A549 (cell line): ENCODE measurements around the gene GNG2.

Experiments
- BHLHE40 ChIP-seq: IDR thresholded peaks from 2 replicates; pipeline ENCODE4 v1.6.1; 2012; ENCODE audit warnings: low read depth, low read length, inconsistent platforms
- CEBPB ChIP-seq, 2 experiments: fragments of >200 bp in 1 of 2; sonication (Bioruptor Twin) in 1 of 2; formaldehyde crosslinking in 1 of 2; IDR thresholded peaks; 2 replicates each; pipeline ENCODE4 v1.6.1; 2012 to 2016
- CTCF ChIP-seq: fragments of >200 bp; sonication (Bioruptor Twin); formaldehyde crosslinking; IDR thresholded peaks from 3 replicates; pipeline ENCODE4 v1.5.1; 2016
- ELK1 ChIP-seq: fragments of 150-350 bp; IDR thresholded peaks from 2 replicates; pipeline ENCODE4 v1.6.1; 2014; ENCODE audit warnings: low read depth, mild to moderate bottlenecking, low read length
- HMGXB4 ChIP-seq: fragments of 250-450 bp; sonication (Bioruptor Pico); IDR thresholded peaks from 2 replicates; pipeline ENCODE4 v1.5.0; 2021; ENCODE audit warnings: mild to moderate bottlenecking, moderate library complexity, borderline replicate concordance
- JUNB ChIP-seq: fragments of >200 bp; sonication (Bioruptor Twin); formaldehyde crosslinking; IDR thresholded peaks from 2 replicates; pipeline ENCODE4 v1.6.1; 2016
- REST ChIP-seq: fragments of 200-600 bp; sonication (generic); IDR thresholded peaks from 2 replicates; pipeline ENCODE4 v1.6.1; 2016; ENCODE audit warnings: antibody characterized with exemption, mild to moderate bottlenecking, moderate library complexity
- SMC3 ChIP-seq: fragments of >200 bp; sonication (Bioruptor Twin); formaldehyde crosslinking; IDR thresholded peaks from 3 replicates; pipeline ENCODE4 v1.6.1; 2018; ENCODE audit warnings: inconsistent platforms
- SREBF2 ChIP-seq: fragments of 450-650 bp; IDR thresholded peaks from 2 replicates; pipeline ENCODE4 v1.6.1; 2014; ENCODE audit warnings: mild to moderate bottlenecking, moderate library complexity

GRCh38 chr14:51924600-51924999, 64.2 kb downstream of the GNG2 start:
- no peak for TF ChIP-seq CTCF
- TF ChIP-seq REST = no peak
- no peak for TF ChIP-seq HMGXB4 (CRISPR knock-in tag)
- no peak for TF ChIP-seq SREBF2
- TF ChIP-seq BHLHE40 = no peak
- TF ChIP-seq CEBPB (IDR thresholded peaks at IDR 0.05) = no peak
- TF ChIP-seq ELK1 = no peak
- TF ChIP-seq SMC3 = no peak
- TF ChIP-seq JUNB = no peak
